ENCODE results near the gene ZBTB16. TPM values are rescaled to one million over a fixed set of nuclear protein-coding genes. Genes with fewer than 3 reads are reported as not detected.

The ZBTB16 gene
- total and polyA plus RNA-seq, 2 experiments from 2014 or later = 0.29 to 1.4 TPM

GRCh38 chr11:114181752-114182151, 122.2 kb downstream of the ZBTB16 start (continued):
- TF ChIP-seq ETS1 (IDR thresholded peaks at IDR 0.05) = no peak

- H3K27me3 Mint-ChIP-seq (ENCODE audit: insufficient read depth, low read depth, poor library complexity) = peaks cover 13% of the 10 kb centered on the region
- H3K27ac Mint-ChIP-seq = no peak overlapping the region; the same call in 1 of the 2 replicates
- no peaks in the 10 kb centered on the region for H3F3A ChIP-seq (replicated peaks; ENCODE audit: low read depth)
- DNase-seq (ENCODE audit: low spot score) = no peak
- H3K4me2 ChIP-seq = no peak overlapping the region
- no peaks in the 10 kb centered on the region for H3K27me3 ChIP-seq (ENCODE audit: insufficient read depth)
- no peak overlapping the region for H2AFZ ChIP-seq
- no peak overlapping the region for H3K4me3 Mint-ChIP-seq
- H3K36me3 ChIP-seq (ENCODE audit: insufficient read depth) = no peaks in the 10 kb centered on the region
- ATAC-seq = no peak
- H3K9me2 ChIP-seq (ENCODE audit: insufficient read depth) = no peaks in the 10 kb centered on the region
- H4K20me1 ChIP-seq (replicated peaks; ENCODE audit: insufficient read depth) = no peaks in the 10 kb centered on the region
- H3K27ac ChIP-seq (ENCODE audit: low read depth) = no peak overlapping the region
- no peaks in the 10 kb centered on the region for H3K9me3 Mint-ChIP-seq
- H3K79me2 ChIP-seq (replicated peaks; ENCODE audit: insufficient read depth) = no peaks in the 10 kb centered on the region
- no peaks in the 10 kb centered on the region for H3K36me3 Mint-ChIP-seq (ENCODE audit: low read depth)
- H3K4me3 ChIP-seq = no peak overlapping the region
- peaks cover 8% of the 10 kb centered on the region; the same call in 1 of the 3 replicates for H3K4me1 Mint-ChIP-seq
- H3K4me1 ChIP-seq (ENCODE audit: insufficient read depth) = no peaks in the 10 kb centered on the region
- TF ChIP-seq NANOG (IDR thresholded peaks at IDR 0.05; ENCODE audit: borderline replicate concordance) (no peak), CREB1 (CRISPR knock-in tag; IDR thresholded peaks at IDR 0.05; ENCODE audit: low read depth) (no peak), ZNF114 (CRISPR knock-in tag; IDR thresholded peaks at IDR 0.05) (no peak), CTCF (conservative IDR thresholded peaks at IDR 0.05; ENCODE audit: low read depth in 2 of 2) (no peak), POLR2AphosphoS5 (IDR thresholded peaks at IDR 0.05; ENCODE audit: low read depth) (no peak), ETS1 (IDR thresholded peaks at IDR 0.05) (no peak), REST (IDR thresholded peaks at IDR 0.05; ENCODE audit: unreplicated experiment) (no peak), JUNB (IDR thresholded peaks at IDR 0.05; ENCODE audit: unreplicated experiment) (no peak), EZH2 (IDR thresholded peaks at IDR 0.05; ENCODE audit: low read depth, unreplicated experiment) (no peak), ZNF331 (CRISPR knock-in tag; IDR thresholded peaks at IDR 0.05; ENCODE audit: low read depth) (no peak), ZNF462 (CRISPR knock-in tag; IDR thresholded peaks at IDR 0.05) (no peak)
Observed at GRCh38 chr11:114182471-114183043, 123.0 kb downstream of the ZBTB16 start.

Measured in GM23338 (cell line).